ENCODE results near the gene BRD4.

BRD4 gene

GRCh38 chr19:15324791-15325519, 7.4 kb downstream of the BRD4 start:
- no peaks in the 10 kb centered on the region for H3K36me3 ChIP-seq
- H3K4me1 ChIP-seq (ENCODE audit: control insufficient read depth in 1 of 2, insufficient read depth in 1 of 2, low read depth in 1 of 2, low read length in 1 of 2) = peaks cover 78 to 93% of the 10 kb centered on the region in 2 experiments
- TF ChIP-seq, protein P1, sequence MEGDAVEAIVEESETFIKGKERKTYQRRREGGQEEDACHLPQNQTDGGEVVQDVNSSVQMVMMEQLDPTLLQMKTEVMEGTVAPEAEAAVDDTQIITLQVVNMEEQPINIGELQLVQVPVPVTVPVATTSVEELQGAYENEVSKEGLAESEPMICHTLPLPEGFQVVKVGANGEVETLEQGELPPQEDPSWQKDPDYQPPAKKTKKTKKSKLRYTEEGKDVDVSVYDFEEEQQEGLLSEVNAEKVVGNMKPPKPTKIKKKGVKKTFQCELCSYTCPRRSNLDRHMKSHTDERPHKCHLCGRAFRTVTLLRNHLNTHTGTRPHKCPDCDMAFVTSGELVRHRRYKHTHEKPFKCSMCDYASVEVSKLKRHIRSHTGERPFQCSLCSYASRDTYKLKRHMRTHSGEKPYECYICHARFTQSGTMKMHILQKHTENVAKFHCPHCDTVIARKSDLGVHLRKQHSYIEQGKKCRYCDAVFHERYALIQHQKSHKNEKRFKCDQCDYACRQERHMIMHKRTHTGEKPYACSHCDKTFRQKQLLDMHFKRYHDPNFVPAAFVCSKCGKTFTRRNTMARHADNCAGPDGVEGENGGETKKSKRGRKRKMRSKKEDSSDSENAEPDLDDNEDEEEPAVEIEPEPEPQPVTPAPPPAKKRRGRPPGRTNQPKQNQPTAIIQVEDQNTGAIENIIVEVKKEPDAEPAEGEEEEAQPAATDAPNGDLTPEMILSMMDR (IDR thresholded peaks at IDR 0.05) = no peak
- peak overlapping the region; percentile 73 for H3K27ac ChIP-seq
- no peaks in the 10 kb centered on the region for H3K9me3 ChIP-seq
- no peak overlapping the region for H3K4me3 ChIP-seq (ENCODE audit: low read depth in 1 of 2, low read length in 1 of 2)
- no peaks in the 10 kb centered on the region for H3K27me3 ChIP-seq

- Histone ChIP-seq H3K27ac (peak overlapping the region; percentile 73), H3K9me3 (no peaks in the 10 kb centered on the region), H3K4me1 (ENCODE audit: control insufficient read depth in 1 of 2, insufficient read depth in 1 of 2, low read depth in 1 of 2, low read length in 1 of 2) (peaks cover 76 to 89% of the 10 kb centered on the region in 2 experiments), H3K27me3 (no peaks in the 10 kb centered on the region), H3K4me3 (ENCODE audit: low read depth in 1 of 2, low read length in 1 of 2) (peak overlapping the region in 1 of 2 experiments; percentile 4), H3K36me3 (no peaks in the 10 kb centered on the region)
- TF ChIP-seq, protein P1 (IDR thresholded peaks at IDR 0.05) = no peak
Observed at GRCh38 chr19:15323496-15324235, 8.7 kb downstream of the BRD4 start.

DNA sequence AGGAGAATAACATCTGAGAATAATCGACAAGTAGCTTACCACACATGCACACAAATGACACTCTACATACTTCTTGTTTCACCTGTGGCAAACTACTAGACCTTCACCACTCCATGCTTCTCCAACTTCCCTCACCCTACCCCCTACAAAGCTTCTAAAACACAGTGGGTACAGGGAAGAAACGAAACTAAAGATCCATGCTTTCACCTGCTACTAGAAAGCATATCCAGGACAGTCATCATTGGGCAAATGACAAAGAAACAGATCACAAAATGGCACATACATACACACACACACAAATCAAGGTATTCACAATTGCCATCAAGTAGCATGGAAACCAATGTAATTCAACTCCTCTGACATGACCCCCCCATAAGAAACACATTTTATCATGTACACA, 10.6 kb downstream of the BRD4 start:
- Histone ChIP-seq H3K4me3 (ENCODE audit: low read depth in 1 of 2, low read length in 1 of 2) (peak overlapping the region in 1 of 2 experiments; percentile 13), H3K27ac (peak overlapping the region; percentile 80), H3K4me1 (ENCODE audit: control insufficient read depth in 1 of 2, insufficient read depth in 1 of 2, low read depth in 1 of 2, low read length in 1 of 2) (peaks cover 81 to 90% of the 10 kb centered on the region in 2 experiments), H3K9me3 (no peaks in the 10 kb centered on the region), H3K36me3 (no peaks in the 10 kb centered on the region), H3K27me3 (no peaks in the 10 kb centered on the region)
- TF ChIP-seq, protein P1 (IDR thresholded peaks at IDR 0.05) = no peak

- Histone ChIP-seq H3K4me1 (ENCODE audit: control insufficient read depth in 1 of 2, insufficient read depth in 1 of 2, low read depth in 1 of 2, low read length in 1 of 2) (peaks cover 67 to 79% of the 10 kb centered on the region in 2 experiments), H3K27ac (peak overlapping the region; percentile 3), H3K9me3 (no peaks in the 10 kb centered on the region), H3K36me3 (no peaks in the 10 kb centered on the region), H3K4me3 (ENCODE audit: low read depth in 1 of 2, low read length in 1 of 2) (no peak overlapping the region), H3K27me3 (no peaks in the 10 kb centered on the region)
- TF ChIP-seq, protein P1 (IDR thresholded peaks at IDR 0.05) = no peak
Observed at GRCh38 chr19:15320116-15320515, 12.2 kb downstream of the BRD4 start.

DNA sequence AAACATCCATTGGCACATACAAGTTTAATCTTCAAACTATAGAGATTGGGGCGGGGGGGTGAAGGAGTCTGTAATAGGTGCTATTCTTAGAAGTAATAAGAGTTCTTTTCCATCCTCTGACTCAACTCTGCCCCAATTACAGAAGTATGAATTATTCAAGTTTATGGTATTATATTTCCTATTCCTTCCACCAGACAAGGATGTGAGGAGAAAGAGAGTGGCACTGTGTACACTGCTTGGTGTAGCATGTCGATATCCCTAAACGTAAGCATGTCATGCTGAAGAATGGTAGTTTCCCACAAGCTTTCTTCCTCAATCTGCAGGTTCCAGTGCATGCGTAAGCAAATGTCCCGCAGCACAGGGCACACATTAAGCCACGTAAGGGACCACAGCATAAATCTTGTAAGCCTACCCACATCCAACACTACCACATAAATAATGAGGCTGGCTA, 14.1 kb downstream of the BRD4 start:
- H3K27ac ChIP-seq = peak overlapping the region; percentile 72
- no peaks in the 10 kb centered on the region for H3K36me3 ChIP-seq
- peaks cover 48 to 62% of the 10 kb centered on the region in 2 experiments for H3K4me1 ChIP-seq (ENCODE audit: control insufficient read depth in 1 of 2, insufficient read depth in 1 of 2, low read depth in 1 of 2, low read length in 1 of 2)
- no peak overlapping the region for H3K4me3 ChIP-seq (ENCODE audit: low read depth in 1 of 2, low read length in 1 of 2)
- H3K27me3 ChIP-seq = no peaks in the 10 kb centered on the region
- TF ChIP-seq, protein P1 (IDR thresholded peaks at IDR 0.05) = no peak
- no peaks in the 10 kb centered on the region for H3K9me3 ChIP-seq

Measured in neutrophil (primary cell).